CD4-positive, alpha-beta memory T cell (primary cell): Measurements from ENCODE around the gene NFKBIA. TPM values are rescaled to one million over a fixed set of nuclear protein-coding genes. Genes with fewer than 3 reads are reported as not detected.
A peak's percentile ranks its signal among the peaks of the same experiment; 100 is the strongest.
"Not testable (repeated sequence)": the region's sequence is repeated elsewhere in the genome, so short reads cannot be mapped to it uniquely, and the experiment has no call there.

Experiments used
- CTCF ChIA-PET: fragments of 350-600 bp; sonication (Branson Sonifier 250); formaldehyde crosslinking; loops from one replicate; lab custom pipeline; 2021; ENCODE audit warnings: inconsistent platforms; ENCODE audit not compliant: partially characterized antibody; lab: Charles Lee
- POLR2A ChIA-PET: fragments of 350-600 bp; sonication (Branson Sonifier 250); formaldehyde crosslinking; loops from one replicate; lab custom pipeline; 2021; ENCODE audit not compliant: partially characterized antibody; lab: Charles Lee
- DNase-seq, 5 donors: peaks; one replicate each; pipeline versions ENCODE4 v3.0.0 to v3.0.0-alpha.2; 2020 to 2022; ENCODE audit warnings: mixed read lengths in 1 of 5
- H3K27ac ChIP-seq: one replicate; pipeline ENCODE4 v1.7.0; 2013; ENCODE audit warnings: low read depth, low read length
- H3K27me3 ChIP-seq: 2 replicates; pipeline ENCODE4 v1.7.0; 2013; ENCODE audit warnings: mild to moderate bottlenecking, low read length, moderate library complexity; ENCODE audit not compliant: insufficient read depth
- H3K36me3 ChIP-seq: 2 replicates; pipeline ENCODE4 v1.7.0; 2013; ENCODE audit warnings: mild to moderate bottlenecking, low read length, moderate library complexity; ENCODE audit not compliant: insufficient read depth
- H3K4me1 ChIP-seq: 2 replicates; pipeline ENCODE4 v1.7.0; 2013; ENCODE audit warnings: mild to moderate bottlenecking, low read length, moderate library complexity; ENCODE audit not compliant: insufficient read depth
- H3K4me3 ChIP-seq, 2 donors: one replicate each; pipeline ENCODE4 v1.7.0; 2013; ENCODE audit warnings: low read length in 2 of 2, mild to moderate bottlenecking in 1 of 2
- H3K9me3 ChIP-seq, 2 donors: one replicate each; pipeline ENCODE4 v1.7.0; 2013; ENCODE audit warnings: low read length in 2 of 2, control low read depth in 1 of 2; ENCODE audit not compliant: control insufficient read depth in 1 of 2
- H3K27ac Mint-ChIP-seq, 7 donors: one replicate each; pipeline ENCODE4 v1.8.0; 2020 to 2021; ENCODE audit warnings: mixed read lengths in 7 of 7, mild to moderate bottlenecking in 6 of 7, inconsistent platforms in 3 of 7, moderate library complexity in 3 of 7
- H3K27me3 Mint-ChIP-seq, 2 donors: one replicate each; pipeline ENCODE4 v1.8.0; 2020 to 2021; ENCODE audit warnings: mixed read lengths in 2 of 2
- H3K36me3 Mint-ChIP-seq, 2 donors: one replicate each; pipeline ENCODE4 v1.8.0; 2020 to 2021; ENCODE audit warnings: mixed read lengths in 2 of 2, inconsistent platforms in 1 of 2, mild to moderate bottlenecking in 1 of 2
- H3K4me1 Mint-ChIP-seq, 4 donors: one replicate each; pipeline ENCODE4 v1.8.0; 2020 to 2021; ENCODE audit warnings: mixed read lengths in 4 of 4, mild to moderate bottlenecking in 1 of 4
- H3K4me3 Mint-ChIP-seq, 8 donors: one replicate each; pipeline ENCODE4 v1.8.0; 2020 to 2021; ENCODE audit warnings: mixed read lengths in 8 of 8, mild to moderate bottlenecking in 7 of 8, moderate library complexity in 6 of 8, inconsistent platforms in 3 of 8
- H3K9me3 Mint-ChIP-seq, 8 donors: one replicate each; pipeline ENCODE4 v1.8.0; 2020 to 2021; ENCODE audit warnings: mixed read lengths in 8 of 8, mild to moderate bottlenecking in 5 of 8, inconsistent platforms in 3 of 8, moderate library complexity in 1 of 8
- intact Hi-C: fragments of 100-400 bp; cut with micrococcal nuclease; formaldehyde crosslinking; loops from one replicate; pipeline ENCODE4 v1.15.1; 2023
- polyA plus RNA-seq, 2 donors: library from polyadenylated mRNA; unstranded; fragments of 300-500 nt; fragmentation: Illumina TruSeq; gene quantifications; one replicate each; pipeline ENCODE4 v1.2.3, GENCODE V29; 2021
- total RNA-seq, 2 experiments: library from RNA; stranded (reverse); gene quantifications; one replicate each; pipeline ENCODE4 v1.2.3, GENCODE V29; 2021

Gene NFKBIA, protein sequence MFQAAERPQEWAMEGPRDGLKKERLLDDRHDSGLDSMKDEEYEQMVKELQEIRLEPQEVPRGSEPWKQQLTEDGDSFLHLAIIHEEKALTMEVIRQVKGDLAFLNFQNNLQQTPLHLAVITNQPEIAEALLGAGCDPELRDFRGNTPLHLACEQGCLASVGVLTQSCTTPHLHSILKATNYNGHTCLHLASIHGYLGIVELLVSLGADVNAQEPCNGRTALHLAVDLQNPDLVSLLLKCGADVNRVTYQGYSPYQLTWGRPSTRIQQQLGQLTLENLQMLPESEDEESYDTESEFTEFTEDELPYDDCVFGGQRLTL
- total RNA-seq (100 to 1,000 TPM; 119 to 120 TPM), polyA plus RNA-seq (100 to 1,000 TPM; 334 to 833 TPM)

DNA sequence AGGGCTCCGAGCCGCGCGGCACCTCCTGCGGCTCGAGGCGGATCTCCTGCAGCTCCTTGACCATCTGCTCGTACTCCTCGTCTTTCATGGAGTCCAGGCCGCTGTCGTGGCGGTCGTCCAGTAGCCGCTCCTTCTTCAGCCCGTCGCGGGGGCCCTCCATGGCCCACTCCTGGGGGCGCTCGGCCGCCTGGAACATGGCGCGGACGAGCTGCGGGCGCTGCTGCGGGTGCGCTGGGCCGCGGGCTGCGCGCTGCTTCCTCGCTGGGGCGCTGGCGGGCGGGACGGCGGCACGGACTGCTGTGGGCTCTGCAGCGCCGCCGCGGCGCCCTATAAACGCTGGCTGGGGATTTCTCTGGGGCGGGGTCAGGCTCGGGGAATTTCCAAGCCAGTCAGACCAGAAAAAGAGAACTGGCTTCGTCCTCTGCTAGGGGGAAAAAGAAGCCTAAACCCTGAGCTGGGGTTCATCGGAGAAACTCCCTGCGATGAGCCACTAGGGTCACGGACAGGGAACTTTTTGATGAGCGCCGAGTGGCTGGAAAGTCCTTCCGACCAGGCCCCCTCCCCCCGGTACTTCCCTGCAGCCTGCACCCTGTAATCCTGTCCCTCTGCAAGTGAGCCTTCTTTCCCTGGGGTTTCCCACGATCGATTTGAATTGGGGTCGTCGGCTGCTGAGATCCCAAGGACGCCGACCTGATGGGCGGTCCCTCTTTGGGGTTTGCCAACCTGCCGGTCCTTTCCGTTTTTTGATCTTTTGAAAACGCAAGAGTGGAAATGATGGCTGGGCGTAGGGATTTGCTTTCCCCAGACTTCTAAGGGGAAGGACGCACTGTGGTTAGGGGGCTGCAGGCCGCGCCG lies at the start of gene NFKBIA:
Gene NFKBIA, minus strand, starts transcription at position 301 of the 855 bp plus-strand sequence. Its CDS starts 105 bp downstream, at position 196.
- ChIA-PET POLR2A (interaction anchor here (0.6 to 6.5 kb wide), 56 partner anchors 11 to 1385 kb away, joined by 3 to 167 read pairs (median 4); partner anchors contain the start of genes CFL2, EAPP, FAM177A1 and PPP2R3C), CTCF (interaction anchor here (0.9 to 6.5 kb wide), 31 partner anchors 10 to 732 kb away, joined by 3 to 81 read pairs (median 4); partner anchors contain the start of genes FAM177A1, PPP2R3C, PSMA6 and SRP54)
- H3K4me1 Mint-ChIP-seq: peaks cover 34 to 71% (median 49%) of the 10 kb centered on the region in 4 donors
- H3K36me3 ChIP-seq: peaks cover 31% of the 10 kb centered on the region
- H3K27ac Mint-ChIP-seq: peak within 1 kb of the TSS; percentile 99 to 100 (median 99)
- peak; percentile 94 to 96 (median 95) for DNase-seq
- intact Hi-C loops: loop anchor here (1.0 to 5.0 kb wide), 8 partner anchors 18 to 867 kb away; partner anchors contain the start of genes EAPP, FAM177A1, PRORP and PSMA6
- H3K9me3 ChIP-seq: no peaks in the 10 kb centered on the region
- H3K27ac ChIP-seq: peak within 1 kb of the TSS; percentile 100
- peak within 1 kb of the TSS; percentile 93 to 97 (median 95) for H3K4me3 Mint-ChIP-seq
- peaks cover 0 to 2% of the 10 kb centered on the region in 2 donors for H3K27me3 Mint-ChIP-seq
- no peaks in the 10 kb centered on the region for H3K27me3 ChIP-seq
- peaks cover 35 to 46% of the 10 kb centered on the region in 2 donors for H3K36me3 Mint-ChIP-seq
- H3K4me1 ChIP-seq: peaks cover 60% of the 10 kb centered on the region
- H3K9me3 Mint-ChIP-seq: peaks cover 0 to 5% (median 0%) of the 10 kb centered on the region in 8 donors
- H3K4me3 ChIP-seq: peak within 1 kb of the TSS; percentile 88 to 98

DNA sequence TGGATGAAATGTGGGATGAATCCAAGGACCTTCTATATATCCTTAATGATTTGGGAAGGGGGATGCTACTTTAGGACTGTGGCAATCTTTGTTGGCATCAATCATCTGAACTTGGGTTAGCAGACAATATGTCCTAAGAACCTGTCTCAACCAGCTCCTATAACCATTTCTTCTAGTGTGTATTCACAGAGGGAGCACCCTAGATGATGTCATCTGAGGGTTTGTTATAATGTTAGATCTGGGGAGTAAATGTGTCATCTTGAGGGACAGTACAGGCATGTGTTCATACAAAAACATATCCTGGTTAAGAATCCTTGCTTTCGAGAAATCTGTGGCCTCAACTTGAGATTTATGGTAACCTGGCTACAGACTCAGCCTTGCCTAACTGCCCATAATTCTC lies 41.9 kb upstream of the NFKBIA start:
- H3K27ac Mint-ChIP-seq: no peak overlapping the region
- ChIA-PET POLR2A (no interaction called here), CTCF (interaction anchor here (1.3 kb wide), 1 partner anchor 367 kb away, joined by 3 read pairs; no protein-coding TSS in a partner anchor)
- no peaks in the 10 kb centered on the region for H3K27me3 ChIP-seq
- no peak overlapping the region for H3K4me3 ChIP-seq
- no peaks in the 10 kb centered on the region for H3K4me1 Mint-ChIP-seq
- DNase-seq: no peak
- no peaks in the 10 kb centered on the region for H3K9me3 ChIP-seq
- intact Hi-C loops: no loop called here
- H3K4me3 Mint-ChIP-seq: no peak overlapping the region
- no peaks in the 10 kb centered on the region for H3K36me3 ChIP-seq
- no peaks in the 10 kb centered on the region for H3K4me1 ChIP-seq
- H3K9me3 Mint-ChIP-seq: peaks cover 0 to 11% (median 0%) of the 10 kb centered on the region in 8 donors
- no peaks in the 10 kb centered on the region for H3K36me3 Mint-ChIP-seq
- no peak overlapping the region for H3K27ac ChIP-seq
- H3K27me3 Mint-ChIP-seq: no peaks in the 10 kb centered on the region

GRCh38 chr14:35444104-35444503 lies 39.6 kb upstream of the NFKBIA start:
- intact Hi-C loops: no loop called here
- Mint-ChIP-seq H3K9me3 (peaks cover 0 to 11% (median 0%) of the 10 kb centered on the region in 8 donors), H3K27me3 (no peaks in the 10 kb centered on the region), H3K4me1 (no peaks in the 10 kb centered on the region), H3K4me3 (no peak overlapping the region), H3K36me3 (no peaks in the 10 kb centered on the region), H3K27ac (no peak overlapping the region)
- Histone ChIP-seq H3K36me3 (no peaks in the 10 kb centered on the region), H3K27ac (no peak overlapping the region), H3K9me3 (no peaks in the 10 kb centered on the region), H3K4me1 (no peaks in the 10 kb centered on the region), H3K27me3 (no peaks in the 10 kb centered on the region), H3K4me3 (no peak overlapping the region)
- no peak for DNase-seq
- CTCF ChIA-PET: interaction anchor here (0.8 kb wide), 1 partner anchor 17 kb away, joined by 3 read pairs; no protein-coding TSS in a partner anchor
- POLR2A ChIA-PET: no interaction called here

GRCh38 chr14:35441160-35441559 lies 36.6 kb upstream of the NFKBIA start:
- H3K36me3 Mint-ChIP-seq: no peaks in the 10 kb centered on the region
- H3K36me3 ChIP-seq: no peaks in the 10 kb centered on the region
- intact Hi-C loops: no loop called here
- peaks cover 0 to 11% (median 0%) of the 10 kb centered on the region in 8 donors for H3K9me3 Mint-ChIP-seq
- H3K4me1 Mint-ChIP-seq: no peaks in the 10 kb centered on the region
- CTCF ChIA-PET: no interaction called here
- no peak for DNase-seq
- no peak overlapping the region for H3K27ac Mint-ChIP-seq
- POLR2A ChIA-PET: no interaction called here
- H3K27ac ChIP-seq: no peak overlapping the region
- H3K4me1 ChIP-seq: no peaks in the 10 kb centered on the region
- H3K9me3 ChIP-seq: no peaks in the 10 kb centered on the region
- H3K4me3 ChIP-seq: no peak overlapping the region
- H3K27me3 ChIP-seq: no peaks in the 10 kb centered on the region
- no peak overlapping the region for H3K4me3 Mint-ChIP-seq
- no peaks in the 10 kb centered on the region for H3K27me3 Mint-ChIP-seq

DNA sequence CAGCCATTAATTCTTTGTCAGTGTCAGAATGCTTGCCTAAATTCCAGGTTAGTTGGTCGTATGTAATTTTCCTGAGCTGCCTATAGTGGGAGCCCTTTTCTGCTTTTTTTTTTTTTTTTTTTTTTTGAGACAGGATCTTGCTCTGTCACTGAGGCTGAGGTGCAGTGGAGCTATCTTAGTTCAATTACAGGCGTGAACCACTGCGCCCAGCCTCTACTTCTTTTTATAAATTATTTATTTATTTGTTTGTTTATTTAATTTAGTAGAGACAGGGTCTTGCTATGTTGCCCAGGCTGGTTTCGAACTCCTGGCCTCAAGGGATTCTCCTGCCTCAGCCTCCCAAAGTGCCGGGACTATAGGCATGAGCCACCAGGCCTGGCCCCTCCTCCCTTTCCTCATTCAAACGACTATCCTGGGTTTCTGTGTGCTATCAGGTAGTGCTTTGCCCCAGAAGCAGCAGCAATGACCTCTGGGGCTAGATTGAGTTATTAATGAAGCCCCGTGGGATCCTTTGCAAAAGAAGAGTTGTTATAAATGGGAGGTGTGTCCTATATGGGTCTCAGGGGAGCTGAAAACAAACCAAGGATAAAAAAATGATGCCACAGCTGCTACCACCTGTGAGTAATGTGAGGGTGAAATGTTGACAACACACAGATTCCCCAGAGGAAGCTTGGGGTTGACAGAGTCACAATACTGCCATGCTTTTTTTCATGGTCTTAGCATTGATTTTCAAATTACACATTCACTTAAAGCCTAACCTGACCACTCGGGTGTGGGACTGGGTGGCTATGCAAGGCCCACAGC lies 34.6 kb upstream of the NFKBIA start:
- Histone ChIP-seq H3K4me1 (no peaks in the 10 kb centered on the region), H3K9me3 (no peaks in the 10 kb centered on the region), H3K4me3 (no peak overlapping the region), H3K27ac (no peak overlapping the region), H3K36me3 (no peaks in the 10 kb centered on the region), H3K27me3 (no peaks in the 10 kb centered on the region)
- intact Hi-C loops: no loop called here
- no peak for DNase-seq
- ChIA-PET CTCF (interaction anchor here (0.6 to 1.8 kb wide), 6 partner anchors 10 to 1094 kb away, joined by 3 to 6 read pairs (median 3); no protein-coding TSS in a partner anchor), POLR2A (no interaction called here)
- Mint-ChIP-seq H3K9me3 (peaks cover 0 to 4% (median 0%) of the 10 kb centered on the region in 8 donors), H3K4me3 (no peak overlapping the region), H3K27me3 (no peaks in the 10 kb centered on the region), H3K4me1 (no peaks in the 10 kb centered on the region), H3K36me3 (no peaks in the 10 kb centered on the region), H3K27ac (no peak overlapping the region)

DNA sequence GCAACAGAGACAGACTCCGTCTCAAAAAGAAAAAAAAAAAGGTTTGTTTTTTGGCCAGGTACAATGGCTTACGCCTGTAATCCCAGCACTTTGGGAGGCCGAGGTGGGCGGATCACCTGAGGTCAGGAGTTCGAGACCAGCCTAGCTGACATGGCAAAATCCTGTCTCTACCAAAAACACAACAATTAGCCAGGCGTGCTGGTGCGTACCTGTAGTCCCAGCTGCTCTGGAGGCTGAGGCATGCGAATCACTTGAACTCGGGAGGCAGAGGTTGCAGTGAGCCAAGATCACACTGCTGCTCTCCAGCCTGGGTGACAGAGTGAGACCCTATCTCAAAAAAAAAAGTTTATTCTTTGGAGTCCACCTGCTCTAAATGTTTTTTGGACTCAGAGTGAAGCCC lies 33.9 kb upstream of the NFKBIA start:
- H3K4me3 ChIP-seq, H3K4me1 Mint-ChIP-seq, H3K36me3 ChIP-seq, H3K27ac ChIP-seq, POLR2A ChIA-PET, H3K36me3 Mint-ChIP-seq, H3K27me3 ChIP-seq, H3K9me3 Mint-ChIP-seq, H3K4me1 ChIP-seq, intact Hi-C loops, H3K4me3 Mint-ChIP-seq, H3K9me3 ChIP-seq, H3K27me3 Mint-ChIP-seq, H3K27ac Mint-ChIP-seq, DNase-seq: not testable (repeated sequence)
- CTCF ChIA-PET: interaction anchor here (0.7 to 1.8 kb wide), 4 partner anchors 10 to 631 kb away, joined by 3 to 6 read pairs (median 4); no protein-coding TSS in a partner anchor
